DMS79 treated with DMSO at 0.1 percent for 48 hours (cell line): ENCODE measurements around the gene EHD3.

Experiments
- DNase-seq: peaks from one replicate; lab custom pipeline; 2025; lab: John Stamatoyannopoulos, UW

EHD3 gene

GRCh38 chr2:31294196-31294595, 60.2 kb downstream of the EHD3 start:
- DNase-seq, result no peak

GRCh38 chr2:31296641-31297287, 62.8 kb downstream of the EHD3 start:
- no peak for DNase-seq

GRCh38 chr2:31297751-31298150, 63.8 kb downstream of the EHD3 start:
- no peak for DNase-seq

GRCh38 chr2:31299547-31299946, 65.6 kb downstream of the EHD3 start:
- no peak for DNase-seq

GRCh38 chr2:31300309-31300708, 66.4 kb downstream of the EHD3 start:
- no peak for DNase-seq

GRCh38 chr2:31302940-31303563, 69.1 kb downstream of the EHD3 start:
- no peak for DNase-seq

- no peak for DNase-seq
These were observed 70.9 kb downstream of the EHD3 start for GRCh38 chr2:31304816-31305215.

GRCh38 chr2:31312898-31313297, 78.9 kb downstream of the EHD3 start:
- DNase-seq, result no peak

GRCh38 chr2:31314761-31315160, 80.8 kb downstream of the EHD3 start:
- DNase-seq, result no peak

GRCh38 chr2:31317396-31317795, 83.4 kb downstream of the EHD3 start:
- DNase-seq, result no peak

GRCh38 chr2:31318361-31319336, 84.7 kb downstream of the EHD3 start:
- DNase-seq, result no peak
